ENCODE results near the gene AVEN.
A peak's percentile ranks its signal among the peaks of the same experiment; 100 is the strongest.

Gene AVEN

DNA sequence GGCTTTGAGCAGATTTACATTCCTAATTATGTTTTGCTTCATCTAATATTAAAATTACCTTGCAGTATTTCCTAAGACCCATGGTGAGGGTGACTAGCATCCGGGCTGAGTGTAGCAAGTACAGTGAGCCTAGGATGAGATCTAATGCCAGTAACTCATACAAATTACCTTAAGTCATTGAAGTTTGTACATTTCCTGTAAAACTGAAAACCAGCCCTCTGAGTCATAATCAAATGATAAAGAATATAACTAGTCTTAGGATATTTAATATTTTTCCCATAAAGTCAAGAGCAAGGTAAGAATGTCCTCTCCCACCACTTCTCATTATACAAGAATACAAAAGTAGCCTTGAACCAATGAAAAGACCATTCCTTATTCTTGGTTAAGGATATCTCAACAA, 125.5 kb downstream of the AVEN start:
- DNase-seq (ENCODE audit: low spot score), result no peak

DNA sequence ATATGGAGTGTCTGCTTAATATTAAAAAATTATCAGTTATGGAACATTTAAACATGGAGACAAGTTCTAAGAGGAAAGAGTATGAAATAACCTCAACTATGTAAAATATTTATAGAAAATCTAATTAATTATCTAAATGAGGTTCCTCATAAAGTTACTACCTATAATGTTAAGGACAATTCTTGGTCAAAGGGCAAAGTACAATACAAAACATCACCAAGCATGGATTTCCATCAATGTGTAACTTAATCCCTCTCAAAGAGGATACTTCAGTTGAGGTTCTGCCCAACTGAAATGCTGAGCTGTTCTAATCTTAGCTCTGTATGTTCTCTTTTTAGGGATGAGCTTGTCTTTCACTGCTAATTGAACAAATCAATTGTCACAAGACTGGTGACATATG, 126.7 kb downstream of the AVEN start:
- DNase-seq (ENCODE audit: low spot score), result no peak

DNA sequence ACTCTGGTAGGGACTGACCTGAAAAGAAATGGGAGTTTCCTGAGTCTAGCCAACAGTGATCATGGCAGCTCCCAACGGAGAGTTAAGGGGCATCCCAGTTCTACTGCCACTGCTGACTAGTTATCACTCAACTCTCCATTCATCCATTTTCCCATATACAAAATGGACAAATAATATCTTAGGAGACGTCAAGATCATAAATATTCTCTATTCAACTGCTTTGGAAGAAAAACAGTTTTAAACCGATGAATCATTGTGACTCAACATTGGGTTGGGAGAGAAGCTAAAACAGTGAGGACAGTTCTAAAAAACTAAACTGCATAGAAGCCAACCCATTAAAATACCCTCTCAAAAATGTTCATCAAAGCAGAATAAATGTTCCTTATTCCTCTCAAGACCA, 128.3 kb downstream of the AVEN start:
- no peak for DNase-seq (ENCODE audit: low spot score)

DNA sequence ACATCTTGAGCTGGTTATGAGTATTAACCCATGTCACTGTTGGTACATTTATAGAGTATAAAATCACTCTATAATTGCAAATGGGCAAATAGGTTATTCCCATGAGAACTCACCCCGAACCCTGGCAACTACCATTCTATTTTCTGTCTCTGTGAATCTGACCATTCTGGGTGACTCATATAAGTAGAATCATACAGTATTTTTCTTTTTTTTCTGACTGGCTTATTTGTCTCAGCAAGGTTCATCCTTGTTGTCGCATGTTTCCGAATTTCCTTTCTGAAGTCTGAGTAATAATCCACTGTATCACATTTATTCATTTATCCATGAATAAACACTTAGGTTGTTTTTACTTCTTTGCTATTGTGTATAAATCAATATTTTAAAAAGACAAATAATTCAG, 130.6 kb downstream of the AVEN start:
- no peak for DNase-seq (ENCODE audit: low spot score)

DNA sequence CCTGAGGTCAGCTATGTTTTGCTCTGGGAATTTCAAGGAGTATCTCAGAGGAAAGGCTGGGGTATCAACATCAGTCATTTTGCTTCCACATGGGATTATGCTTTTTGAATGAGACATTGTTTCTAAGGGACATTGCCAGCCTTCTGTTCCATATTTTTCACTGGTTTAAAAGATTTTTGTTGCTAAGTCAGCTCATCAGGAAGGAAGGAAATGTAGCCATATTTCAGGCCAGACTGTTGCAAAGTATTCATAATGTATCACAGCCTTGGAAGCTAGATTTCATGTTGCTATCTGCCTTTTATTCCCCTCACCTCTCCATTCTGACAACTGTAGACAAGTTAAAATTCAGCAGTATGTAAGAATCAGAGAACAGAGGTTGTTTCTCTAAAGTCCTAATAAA, 131.7 kb downstream of the AVEN start:
- DNase-seq (ENCODE audit: low spot score), result no peak

DNA sequence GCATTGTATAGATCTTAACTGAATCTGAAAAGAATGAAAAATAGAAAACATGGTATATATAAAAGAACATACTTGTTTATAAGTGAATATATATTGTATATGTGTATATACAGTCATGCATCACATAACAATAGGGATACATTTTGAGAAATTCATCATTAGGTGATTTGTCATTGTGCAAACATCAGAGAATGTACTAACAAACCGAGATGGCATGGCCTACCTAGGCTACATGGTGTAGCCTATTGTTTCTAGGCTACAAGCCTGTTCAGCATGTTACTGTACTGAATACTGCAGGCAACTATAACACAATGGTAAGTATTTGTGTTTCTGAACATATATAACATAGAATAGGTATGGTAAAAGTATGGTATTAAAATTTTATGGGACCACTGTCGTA, 135.3 kb downstream of the AVEN start:
- no peak for DNase-seq (ENCODE audit: low spot score)

DNA sequence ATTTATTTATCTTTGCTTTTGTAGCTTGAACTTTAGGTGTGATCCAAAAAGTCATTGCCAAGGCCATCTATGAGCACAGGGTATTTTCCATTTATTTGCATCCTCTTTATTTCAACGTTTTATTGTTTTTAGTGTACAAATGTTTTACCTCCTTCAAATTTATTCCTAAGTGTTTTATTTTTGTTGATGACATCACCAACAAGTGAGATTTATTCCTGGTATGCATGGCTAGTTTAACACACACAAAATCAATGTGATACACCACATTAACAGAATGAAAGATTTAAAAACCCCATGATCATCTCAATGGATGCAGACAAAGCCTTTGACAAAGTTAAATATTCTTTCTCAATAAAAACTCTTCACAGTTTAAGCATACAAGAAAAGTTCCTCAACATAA, 137.0 kb downstream of the AVEN start:
- no peak for DNase-seq (ENCODE audit: low spot score)

DNA sequence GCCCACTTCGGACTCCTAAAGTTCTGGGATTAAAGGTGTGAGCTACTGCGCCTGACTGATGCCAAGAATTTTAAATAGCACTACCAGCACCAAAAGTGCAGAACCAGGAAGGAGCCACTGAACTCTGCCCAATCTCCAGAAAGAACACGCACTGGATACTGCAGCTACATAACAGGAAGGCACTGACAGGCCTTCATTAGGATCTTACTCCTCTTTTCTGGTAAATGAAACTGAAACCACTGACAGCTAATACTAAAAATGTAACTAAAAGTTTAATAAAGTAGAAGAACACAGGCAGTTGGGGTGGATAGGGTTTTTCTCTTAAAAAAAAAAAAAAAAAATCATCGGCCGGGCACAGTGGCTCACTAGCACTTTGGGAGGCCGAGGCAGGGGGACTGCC, 144.8 kb downstream of the AVEN start:
- DNase-seq (ENCODE audit: low spot score), result peak; percentile 4

DNA sequence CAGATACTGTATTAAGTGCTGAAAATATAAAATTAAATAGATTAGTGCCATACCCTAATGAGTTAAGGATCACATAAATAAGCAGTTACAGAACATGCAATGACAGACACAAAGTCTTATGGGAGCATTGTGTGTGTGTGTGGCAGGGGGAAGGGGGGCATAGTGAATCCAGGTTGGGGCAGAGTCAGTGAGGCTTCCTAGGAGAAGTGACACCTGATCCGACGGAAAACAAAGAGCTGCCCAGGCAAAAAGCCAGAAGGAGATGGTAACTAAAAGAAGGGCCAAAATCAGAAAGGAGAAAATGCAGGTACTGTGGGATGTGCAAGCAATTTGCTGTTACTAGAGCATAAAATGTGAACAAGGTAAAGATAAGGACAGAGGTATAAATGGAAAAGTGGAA, 150.8 kb downstream of the AVEN start:
- no peak for DNase-seq (ENCODE audit: low spot score)

DNA sequence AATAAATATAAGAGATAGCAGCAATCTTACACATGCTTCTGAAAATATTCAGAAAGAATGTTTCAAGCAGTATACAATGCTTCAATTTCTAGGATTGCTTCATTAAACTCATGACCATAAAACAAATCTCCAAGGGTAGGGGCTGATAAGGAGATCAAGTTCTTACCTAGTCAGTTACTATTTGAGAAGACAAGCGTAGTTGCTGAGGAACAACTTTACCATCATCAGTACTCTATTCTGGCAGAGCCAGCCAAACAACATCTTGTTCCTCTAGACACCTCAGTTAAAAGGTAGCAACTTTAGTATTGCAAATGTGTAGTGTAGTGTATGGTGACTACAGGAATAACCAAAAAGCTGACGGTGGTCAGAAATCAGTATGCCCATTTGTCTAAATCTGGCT, 156.1 kb downstream of the AVEN start:
- no peak for DNase-seq (ENCODE audit: low spot score)

DNA sequence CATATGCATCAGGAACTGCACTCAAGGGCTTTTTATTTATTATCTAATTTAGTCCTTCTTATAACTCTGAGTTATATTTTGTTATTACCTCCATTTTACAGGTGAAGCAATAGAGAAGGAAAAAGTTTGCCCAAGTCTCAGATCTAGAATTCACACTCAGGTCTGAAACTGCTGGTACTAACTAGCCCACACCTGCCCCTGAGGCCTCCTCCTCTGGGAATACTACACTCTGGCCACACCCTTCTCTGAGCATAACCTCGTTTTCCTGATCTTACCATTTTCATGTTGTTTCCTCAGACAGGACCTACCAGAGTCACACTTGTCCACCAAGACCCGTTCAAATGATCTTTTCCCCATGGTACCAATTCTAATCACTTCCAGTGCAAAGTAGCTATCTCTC, 164.8 kb downstream of the AVEN start:
- no peak for DNase-seq (ENCODE audit: low spot score)

DNA sequence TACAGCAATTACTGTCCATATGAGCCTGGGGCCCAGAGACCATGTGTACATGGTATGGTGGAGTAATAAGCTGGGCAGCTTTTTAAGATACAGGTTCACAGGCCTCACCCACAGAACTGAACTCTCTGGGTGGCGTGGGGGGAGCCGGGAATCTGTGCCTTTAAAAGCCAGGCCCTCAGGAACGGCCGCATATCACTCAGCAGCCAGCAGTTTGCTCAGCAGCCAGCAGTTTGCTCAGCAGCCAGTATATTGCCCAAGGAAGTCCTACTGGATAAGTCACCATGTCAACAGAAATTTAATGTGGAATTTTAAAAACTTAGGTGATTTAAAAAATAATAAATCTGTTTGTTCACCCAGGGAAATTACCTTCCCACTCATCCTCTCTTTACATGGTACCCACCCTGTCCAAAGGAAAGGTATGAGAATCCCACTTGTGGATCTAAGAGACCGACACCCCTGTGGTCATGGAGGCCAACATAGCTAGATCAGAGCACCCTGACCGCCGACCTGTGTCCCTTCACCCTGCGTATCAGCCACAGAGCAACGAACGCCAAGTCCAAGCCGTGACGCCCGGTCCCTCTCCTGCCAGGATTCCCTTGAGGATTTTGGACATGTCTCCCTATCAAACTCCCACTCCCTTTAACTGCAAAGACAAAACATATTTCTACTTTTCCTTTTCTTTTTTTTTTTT, 166.4 kb downstream of the AVEN start:
- no peak for DNase-seq (ENCODE audit: low spot score)

DNA sequence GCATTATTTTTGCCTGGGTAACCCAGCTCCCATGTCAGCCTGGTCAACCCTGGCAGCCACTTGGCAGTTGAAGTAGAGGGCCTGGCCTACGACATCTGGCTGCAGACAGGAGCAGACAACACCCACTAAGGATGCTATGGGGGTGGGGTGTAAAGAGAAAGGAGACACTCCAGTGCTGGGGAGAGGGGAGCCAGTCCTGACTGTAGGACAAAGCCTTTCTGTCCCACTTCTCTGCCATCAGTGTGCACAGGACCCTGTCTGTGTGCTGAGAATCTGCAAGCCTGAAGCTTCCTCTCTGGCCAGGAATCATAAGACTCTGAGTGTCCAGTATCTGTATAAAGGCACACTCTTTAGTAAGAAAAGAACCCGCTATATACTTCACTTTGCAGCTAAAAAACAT, 167.0 kb downstream of the AVEN start:
- DNase-seq (ENCODE audit: low spot score), result no peak

DNA sequence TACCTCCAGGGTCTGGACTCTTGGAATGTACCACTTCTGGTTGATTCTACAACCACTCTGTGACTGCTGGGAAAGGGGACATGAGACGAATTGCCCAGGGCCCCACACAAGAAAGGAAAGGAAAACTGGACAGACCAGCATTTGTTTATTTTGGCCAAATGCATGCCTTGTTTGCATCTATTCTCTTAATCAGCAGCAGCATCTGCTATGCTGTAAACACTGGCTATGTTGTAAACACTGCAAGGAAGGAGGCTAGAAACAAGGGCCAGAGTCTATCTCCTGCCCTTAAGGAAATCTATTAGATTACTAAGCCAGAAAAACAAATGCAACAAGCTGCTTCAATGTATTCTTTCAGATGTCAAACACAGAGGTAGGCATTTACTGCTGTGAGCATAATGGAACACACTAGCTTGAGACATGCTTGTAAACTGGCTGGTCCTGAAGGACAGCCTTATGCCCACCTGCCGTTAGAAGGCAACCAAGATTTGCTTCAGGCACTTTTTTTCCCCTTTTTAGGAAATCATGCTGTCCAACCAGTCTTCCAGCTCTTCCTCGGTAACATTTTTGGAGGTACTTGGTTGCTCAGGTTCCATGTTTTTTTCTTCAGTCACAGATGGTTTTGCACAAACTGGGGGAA, 172.8 kb downstream of the AVEN start:
- DNase-seq (ENCODE audit: low spot score), result no peak

DNA sequence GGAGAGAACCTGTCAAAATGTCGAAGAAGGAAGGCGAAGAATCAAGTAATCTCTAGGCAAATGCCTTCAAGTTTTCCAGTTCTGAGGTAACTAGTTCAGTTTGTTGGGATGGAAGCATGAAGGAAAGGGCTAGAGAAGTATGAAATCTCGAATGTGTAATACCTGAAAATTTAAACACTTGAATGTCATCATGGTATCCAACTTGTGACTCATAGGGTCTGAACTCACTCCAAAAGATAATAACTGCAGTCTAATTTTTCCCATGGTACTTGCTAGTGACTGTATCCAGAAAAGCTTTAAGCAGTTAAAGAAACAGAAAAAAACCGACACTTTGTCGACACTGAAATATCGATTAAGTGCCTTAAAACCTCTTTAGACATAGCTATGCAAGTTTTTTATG, 173.6 kb downstream of the AVEN start:
- no peak for DNase-seq (ENCODE audit: low spot score)

DNA sequence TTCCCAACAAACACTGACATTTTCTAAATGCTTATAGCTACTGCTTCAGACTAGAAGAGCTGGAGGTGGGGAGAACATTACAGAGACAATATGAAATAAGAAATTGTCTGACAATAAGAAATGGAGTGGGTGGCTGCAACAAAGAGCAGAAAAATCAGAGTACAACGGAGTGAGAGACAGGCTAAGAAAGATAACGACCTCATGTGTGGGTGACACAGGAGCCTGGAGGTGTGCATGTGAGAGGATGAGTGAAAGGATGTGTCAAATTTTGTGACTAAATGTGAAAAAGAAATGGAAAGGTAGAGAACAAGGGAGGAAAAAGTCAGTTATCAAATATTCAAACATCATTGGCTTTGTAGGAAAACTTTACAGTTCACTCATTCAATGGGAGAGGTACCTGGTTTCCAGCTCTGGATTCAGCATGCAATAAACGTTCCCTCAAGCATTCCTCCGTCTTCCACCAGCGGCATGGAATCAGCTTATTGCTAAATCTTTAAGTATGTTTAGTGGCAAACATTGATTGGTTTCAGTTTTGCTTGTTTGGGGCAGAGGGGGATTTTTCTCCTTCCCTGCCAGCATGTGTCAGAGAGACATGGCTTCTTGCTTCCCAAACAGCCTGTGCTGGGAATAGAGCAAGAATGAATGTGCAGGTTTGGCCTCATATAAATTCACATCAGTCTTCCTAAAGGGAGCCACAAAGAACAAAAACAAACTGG, 174.5 kb downstream of the AVEN start:
- no peak for DNase-seq (ENCODE audit: low spot score)

DNA sequence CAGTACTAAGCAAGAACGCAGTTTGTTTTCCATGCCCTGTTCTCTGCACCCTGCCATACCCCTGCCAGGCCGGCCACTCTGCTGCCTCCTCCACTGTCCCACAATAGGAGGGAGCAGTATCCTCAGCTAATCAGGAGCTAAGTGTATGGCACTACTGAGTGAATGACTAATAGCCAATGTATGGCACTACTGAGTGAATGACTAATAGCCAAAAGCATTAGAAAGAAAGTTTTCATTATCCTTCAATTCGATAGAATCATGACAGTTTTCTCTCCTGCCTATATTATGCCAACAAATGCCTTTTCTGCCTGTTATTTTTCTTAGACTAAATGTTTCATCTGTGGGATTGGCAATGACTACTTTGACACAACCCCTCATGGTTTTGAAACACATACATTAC, 178.2 kb downstream of the AVEN start:
- DNase-seq (ENCODE audit: low spot score), result no peak

DNA sequence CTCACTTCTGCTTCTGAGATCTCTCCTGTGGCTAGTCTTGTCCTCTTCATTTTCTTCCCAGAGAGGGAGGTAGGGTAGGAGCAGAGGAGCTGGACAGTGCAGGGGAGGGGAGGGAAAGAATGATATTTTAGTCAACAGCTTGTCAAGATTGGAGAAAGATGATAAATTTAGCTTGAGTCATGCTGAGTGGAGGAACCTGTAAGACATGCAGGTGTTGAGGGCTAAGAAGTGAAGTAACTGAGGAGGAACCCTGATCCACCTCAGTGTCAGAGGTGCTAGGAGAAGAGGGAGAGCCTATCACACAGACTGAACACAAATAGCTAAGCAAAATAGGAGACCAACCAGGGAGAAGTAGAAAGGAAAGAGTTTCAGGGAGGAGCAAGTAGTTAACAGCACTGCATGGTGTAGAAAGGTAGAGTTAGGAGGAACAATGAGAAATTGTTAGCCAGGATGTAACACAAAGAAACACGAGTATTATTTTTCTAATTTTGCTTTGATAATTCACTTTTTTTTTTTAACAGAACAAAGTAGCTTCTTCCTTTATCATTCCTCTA, 178.9 kb downstream of the AVEN start:
- DNase-seq (ENCODE audit: low spot score), result no peak

DNA sequence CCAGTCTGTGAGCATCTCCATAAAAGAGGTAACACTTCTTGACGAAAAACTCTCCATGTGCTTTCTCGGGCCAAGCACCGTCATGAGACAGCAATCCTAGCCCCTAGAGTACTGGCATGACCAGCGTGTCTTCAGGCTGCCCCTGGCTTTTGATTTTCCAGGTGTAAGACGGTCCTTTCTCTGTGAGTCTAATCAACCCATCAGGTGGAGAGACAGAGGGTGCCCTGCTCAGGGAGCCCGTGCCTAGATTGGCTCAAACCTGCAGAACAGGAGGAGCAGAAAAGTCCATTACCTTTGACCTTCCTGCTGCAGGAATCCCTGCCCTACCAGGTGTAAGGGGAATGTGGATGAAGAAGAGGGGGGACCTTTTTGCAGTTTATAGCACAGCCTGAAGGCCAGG, 180.2 kb downstream of the AVEN start:
- no peak for DNase-seq (ENCODE audit: low spot score)

DNA sequence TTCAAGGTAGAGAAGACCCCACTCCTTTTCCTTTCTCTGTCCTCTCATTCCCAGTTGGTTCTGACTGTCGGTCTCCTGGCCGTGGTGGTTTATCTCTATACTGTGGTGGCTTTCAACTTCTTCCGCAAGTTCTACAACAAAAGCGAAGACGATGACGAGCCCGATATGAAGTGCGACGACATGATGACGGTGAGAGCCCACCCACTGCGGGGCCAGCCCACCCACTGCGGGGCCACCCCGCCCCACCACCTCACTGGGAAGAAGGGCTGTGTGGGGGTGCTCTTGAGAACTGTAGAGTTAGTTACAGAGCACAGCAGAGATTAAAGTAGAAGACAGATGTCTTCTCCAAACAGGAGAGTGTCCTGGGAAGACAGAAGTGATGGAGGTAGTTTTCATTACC, 181.3 kb downstream of the AVEN start:
- DNase-seq (ENCODE audit: low spot score), result no peak

DNA sequence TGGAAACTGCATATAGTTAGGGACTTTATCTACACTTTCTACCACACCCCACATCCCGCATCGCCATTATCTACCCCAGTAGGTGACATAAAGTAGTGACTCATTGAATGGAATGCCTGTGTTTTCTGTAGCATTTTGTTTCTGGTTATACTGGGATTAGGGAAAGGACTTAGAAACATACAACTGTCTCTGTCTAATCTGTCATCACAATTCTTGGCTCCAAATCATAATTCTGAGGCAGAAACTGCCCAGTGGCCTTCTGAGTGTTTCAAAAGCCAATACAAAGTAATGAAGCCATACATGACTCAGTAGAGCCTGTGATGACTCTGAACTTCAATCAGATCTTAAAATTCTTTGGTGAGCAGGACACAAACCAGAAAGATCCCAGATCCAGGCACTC, 186.4 kb downstream of the AVEN start:
- no peak for DNase-seq (ENCODE audit: low spot score)

DNA sequence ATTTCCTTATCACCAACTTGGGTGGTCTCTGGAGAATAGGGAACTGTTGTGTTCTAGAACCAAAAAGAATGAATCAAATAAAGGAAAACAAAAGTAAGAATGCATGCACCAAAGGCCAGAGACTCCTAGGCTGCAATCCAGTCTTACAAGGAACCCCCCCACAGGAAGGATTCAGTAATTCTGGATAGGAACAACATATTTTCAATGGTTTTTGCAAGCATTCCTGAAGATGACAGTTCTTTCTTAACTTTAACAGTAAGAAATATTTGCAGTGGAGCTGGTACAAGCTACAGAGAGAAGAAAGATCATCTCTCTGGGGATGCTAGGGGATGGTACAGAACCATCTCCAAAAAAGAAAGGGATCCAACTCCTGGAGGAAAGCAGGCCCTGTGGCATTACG, 186.9 kb downstream of the AVEN start:
- DNase-seq (ENCODE audit: low spot score), result no peak

DNA sequence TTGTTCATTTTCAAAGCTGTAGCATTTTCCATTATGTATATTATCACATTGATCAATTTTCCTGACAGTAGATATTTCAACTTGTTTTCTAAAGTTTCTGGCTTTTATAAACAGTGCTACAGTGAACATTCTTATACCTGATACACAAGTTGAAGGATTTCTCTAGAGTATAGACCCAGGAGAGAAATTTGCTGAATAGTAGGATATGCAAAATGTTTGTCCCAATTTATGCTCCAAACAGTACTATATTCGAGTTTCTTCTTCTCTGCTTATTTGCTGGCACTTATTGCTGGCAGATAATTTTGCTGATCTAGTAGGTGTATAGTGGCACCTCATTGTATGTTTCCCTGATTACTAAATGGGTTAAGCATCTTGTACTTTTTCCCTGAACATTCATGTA, 187.9 kb downstream of the AVEN start:
- DNase-seq (ENCODE audit: low spot score), result no peak

All from NAMALWA (cell line).